Measurements from ENCODE around the gene SLC49A4.

The SLC49A4 gene

DNA sequence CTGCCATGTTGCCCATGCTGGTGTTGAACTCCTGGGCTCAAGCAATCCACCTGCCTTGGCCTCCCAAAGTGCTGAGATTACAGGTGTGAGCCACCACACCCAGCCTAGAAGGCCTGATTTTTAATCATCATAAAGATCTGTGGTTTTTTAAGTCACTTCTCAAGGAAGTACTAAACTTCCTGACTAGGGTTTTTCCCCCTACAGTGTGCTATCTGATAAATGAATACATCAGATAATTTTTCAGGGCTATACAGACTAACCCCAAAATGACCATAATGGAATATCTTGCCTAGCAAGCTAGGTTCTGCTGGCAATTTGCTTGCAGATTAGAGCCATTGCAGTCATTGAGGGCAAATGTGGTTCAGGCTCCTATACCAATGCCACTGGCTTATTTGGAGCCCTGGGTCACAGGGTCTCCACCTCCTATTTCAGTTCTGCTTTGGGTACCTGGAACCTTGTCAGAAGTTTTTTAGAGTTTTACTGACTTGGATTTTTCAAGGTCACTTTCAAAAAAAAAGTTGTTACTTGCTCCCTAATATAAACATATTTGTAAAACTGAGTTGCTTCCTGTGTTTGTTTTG is 80.8 kb downstream of the SLC49A4 start:
- Histone ChIP-seq H3K4me3 (ENCODE audit: low read depth, low read length) (no peak overlapping the region), H3K9me3 (no peaks in the 10 kb centered on the region), H3K27me3 (no peaks in the 10 kb centered on the region), H3K4me1 (peaks cover 14% of the 10 kb centered on the region), H3K36me3 (no peaks in the 10 kb centered on the region)
- no peak for DNase-seq
- TF ChIP-seq, protein P1, sequence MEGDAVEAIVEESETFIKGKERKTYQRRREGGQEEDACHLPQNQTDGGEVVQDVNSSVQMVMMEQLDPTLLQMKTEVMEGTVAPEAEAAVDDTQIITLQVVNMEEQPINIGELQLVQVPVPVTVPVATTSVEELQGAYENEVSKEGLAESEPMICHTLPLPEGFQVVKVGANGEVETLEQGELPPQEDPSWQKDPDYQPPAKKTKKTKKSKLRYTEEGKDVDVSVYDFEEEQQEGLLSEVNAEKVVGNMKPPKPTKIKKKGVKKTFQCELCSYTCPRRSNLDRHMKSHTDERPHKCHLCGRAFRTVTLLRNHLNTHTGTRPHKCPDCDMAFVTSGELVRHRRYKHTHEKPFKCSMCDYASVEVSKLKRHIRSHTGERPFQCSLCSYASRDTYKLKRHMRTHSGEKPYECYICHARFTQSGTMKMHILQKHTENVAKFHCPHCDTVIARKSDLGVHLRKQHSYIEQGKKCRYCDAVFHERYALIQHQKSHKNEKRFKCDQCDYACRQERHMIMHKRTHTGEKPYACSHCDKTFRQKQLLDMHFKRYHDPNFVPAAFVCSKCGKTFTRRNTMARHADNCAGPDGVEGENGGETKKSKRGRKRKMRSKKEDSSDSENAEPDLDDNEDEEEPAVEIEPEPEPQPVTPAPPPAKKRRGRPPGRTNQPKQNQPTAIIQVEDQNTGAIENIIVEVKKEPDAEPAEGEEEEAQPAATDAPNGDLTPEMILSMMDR (IDR thresholded peaks at IDR 0.05; ENCODE audit: low read depth, low read length) = no peak

GRCh38 chr3:122880173-122880572 is 85.3 kb downstream of the SLC49A4 start:
- H3K4me1 ChIP-seq = peaks cover 6% of the 10 kb centered on the region
- no peaks in the 10 kb centered on the region for H3K36me3 ChIP-seq
- no peaks in the 10 kb centered on the region for H3K27me3 ChIP-seq
- no peak overlapping the region for H3K4me3 ChIP-seq (ENCODE audit: low read depth, low read length)
- TF ChIP-seq, protein P1 (IDR thresholded peaks at IDR 0.05; ENCODE audit: low read depth, low read length) = no peak
- no peak for DNase-seq
- H3K9me3 ChIP-seq = no peaks in the 10 kb centered on the region

DNA sequence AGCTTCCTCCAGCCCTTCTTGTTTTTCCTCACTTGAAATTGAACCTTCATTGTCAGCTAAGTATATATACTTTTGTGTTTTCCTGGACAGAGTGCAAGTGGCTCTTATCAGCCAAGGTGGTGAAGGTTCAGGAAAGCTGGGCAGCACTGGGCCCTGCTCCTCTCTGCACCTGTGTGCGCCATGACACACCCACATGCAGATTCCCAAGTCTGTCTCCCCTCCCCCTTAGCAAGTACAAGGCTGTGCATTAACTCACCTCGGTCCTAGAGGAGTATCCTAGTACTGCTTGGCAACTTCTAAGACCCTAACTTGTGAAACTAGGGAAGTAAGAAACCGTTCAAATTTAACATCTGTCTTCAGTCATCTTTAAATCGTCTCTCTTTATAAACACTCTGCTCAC is 85.8 kb downstream of the SLC49A4 start:
- DNase-seq = no peak
- H3K4me1 ChIP-seq = peaks cover 4% of the 10 kb centered on the region
- TF ChIP-seq, protein P1 (IDR thresholded peaks at IDR 0.05; ENCODE audit: low read depth, low read length) = no peak
- H3K9me3 ChIP-seq = no peaks in the 10 kb centered on the region
- no peaks in the 10 kb centered on the region for H3K27me3 ChIP-seq
- H3K4me3 ChIP-seq (ENCODE audit: low read depth, low read length) = no peak overlapping the region
- no peaks in the 10 kb centered on the region for H3K36me3 ChIP-seq

DNA sequence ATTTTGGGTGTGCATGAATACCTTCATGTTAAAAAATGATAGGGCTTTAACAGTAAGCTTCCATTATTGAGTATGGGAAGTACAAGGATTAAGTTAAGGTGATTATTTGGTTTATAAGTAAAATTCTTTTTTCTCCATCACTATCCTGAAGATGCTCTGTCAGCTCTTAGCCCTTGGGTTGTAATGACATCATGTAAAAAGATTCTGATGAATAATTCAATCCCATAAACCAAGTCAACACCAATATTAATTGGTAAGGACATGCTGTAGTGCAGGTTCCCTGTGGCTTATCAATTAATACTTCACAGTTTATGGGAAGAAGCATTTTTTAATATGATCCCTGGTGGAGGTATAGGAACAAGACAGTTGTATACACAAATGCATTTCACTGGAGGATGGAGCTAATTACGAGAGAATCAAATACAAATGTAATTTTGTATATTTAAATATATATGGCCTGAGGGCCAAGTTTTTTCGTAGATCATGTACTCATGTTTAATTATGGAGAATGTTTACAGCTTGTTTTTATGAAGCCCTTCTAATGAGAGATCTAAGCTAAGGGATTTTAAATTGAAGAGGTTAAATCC is 87.6 kb downstream of the SLC49A4 start:
- H3K4me3 ChIP-seq (ENCODE audit: low read depth, low read length) = no peak overlapping the region
- TF ChIP-seq, protein P1 (IDR thresholded peaks at IDR 0.05; ENCODE audit: low read depth, low read length) = no peak
- DNase-seq = no peak
- no peaks in the 10 kb centered on the region for H3K9me3 ChIP-seq
- H3K4me1 ChIP-seq = peaks cover 8% of the 10 kb centered on the region
- H3K36me3 ChIP-seq = no peaks in the 10 kb centered on the region
- H3K27me3 ChIP-seq = no peaks in the 10 kb centered on the region

DNA sequence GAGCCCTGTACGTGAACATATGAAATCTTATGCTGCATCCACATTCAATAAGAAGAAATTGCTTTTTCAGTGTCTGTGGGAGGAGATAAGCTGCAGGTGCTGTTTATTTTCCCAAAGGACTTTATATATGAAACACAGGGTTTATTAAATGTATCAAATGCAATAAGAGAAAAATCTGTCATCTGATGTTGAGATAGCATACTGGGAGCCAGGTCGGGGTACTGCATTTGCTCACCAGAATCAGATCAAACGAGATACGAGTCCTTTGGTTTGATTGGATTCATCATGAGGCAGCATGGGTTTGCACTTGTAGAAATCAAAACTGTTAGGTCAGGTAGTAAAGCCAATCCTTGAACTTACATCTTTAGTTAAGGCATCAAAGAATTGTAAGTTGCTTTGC is 91.4 kb downstream of the SLC49A4 start:
- no peaks in the 10 kb centered on the region for H3K36me3 ChIP-seq
- peaks cover 18% of the 10 kb centered on the region for H3K4me1 ChIP-seq
- no peak for DNase-seq
- no peak overlapping the region for H3K4me3 ChIP-seq (ENCODE audit: low read depth, low read length)
- H3K9me3 ChIP-seq = no peaks in the 10 kb centered on the region
- H3K27me3 ChIP-seq = no peaks in the 10 kb centered on the region
- TF ChIP-seq, protein P1 (IDR thresholded peaks at IDR 0.05; ENCODE audit: low read depth, low read length) = no peak

DNA sequence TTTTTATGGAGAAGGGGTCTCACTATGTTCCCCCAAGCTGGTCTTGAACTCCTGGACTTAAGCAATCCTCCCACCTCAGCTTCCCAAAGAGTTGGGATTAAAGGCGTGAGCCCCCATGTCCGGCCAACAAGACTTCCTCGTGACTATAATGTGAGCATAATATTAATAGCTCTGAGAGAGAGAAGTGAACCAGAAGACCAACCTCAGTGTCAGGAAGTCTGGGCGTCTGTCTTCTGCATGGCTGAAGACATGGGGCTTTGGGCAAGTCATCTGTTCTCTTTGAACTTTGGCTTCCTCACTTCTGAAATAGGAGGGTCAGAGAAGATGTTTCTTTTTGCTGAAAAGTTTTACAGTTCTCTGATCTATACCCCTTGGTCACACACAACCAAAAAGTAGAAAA is 92.1 kb downstream of the SLC49A4 start:
- Histone ChIP-seq H3K9me3 (no peaks in the 10 kb centered on the region), H3K27me3 (no peaks in the 10 kb centered on the region), H3K36me3 (no peaks in the 10 kb centered on the region), H3K4me1 (peaks cover 18% of the 10 kb centered on the region), H3K4me3 (ENCODE audit: low read depth, low read length) (no peak overlapping the region)
- no peak for DNase-seq
- TF ChIP-seq, protein P1 (IDR thresholded peaks at IDR 0.05; ENCODE audit: low read depth, low read length) = no peak

Data from BE2C (cell line).